Calu3 (cell line): ENCODE measurements around the gene GAREM1. TPM values are rescaled to one million over a fixed set of nuclear protein-coding genes. Genes with fewer than 3 reads are reported as not detected.
A peak's percentile ranks its signal among the peaks of the same experiment; 100 is the strongest.

Experiments
- Bru-seq: library from RNA; stranded (reverse); fragments of 400-500 nt; gene quantifications from one replicate; lab custom pipeline; 2021; lab: Mats Ljungman, UMichigan
- BruChase-seq, 2 experiments: library from RNA; stranded (reverse); fragments of 400-500 nt; gene quantifications; one replicate each; lab custom pipeline; 2021; lab: Mats Ljungman, UMichigan
- BruUV-seq: library from RNA; stranded (reverse); fragments of 400-500 nt; replicated peaks from 2 replicates; lab custom pipeline; 2021; lab: Mats Ljungman, UMichigan
- CTCF ChIA-PET: fragments of 300-600 bp; sonication (Branson Sonifier 250); formaldehyde crosslinking; loops from one replicate; lab custom pipeline; 2022; ENCODE audit warnings: antibody characterized with exemption; lab: Charles Lee
- DNase-seq: peaks from one replicate; pipeline ENCODE4 v3.0.0; 2022
- H3K27ac Mint-ChIP-seq: one replicate; pipeline ENCODE4 v1.8.0; 2022; ENCODE audit warnings: mixed read lengths; ENCODE audit not compliant: unreplicated experiment
- H3K27me3 Mint-ChIP-seq: one replicate; pipeline ENCODE4 v1.8.0; 2022; ENCODE audit warnings: mixed read lengths; ENCODE audit not compliant: unreplicated experiment
- H3K36me3 Mint-ChIP-seq: one replicate; pipeline ENCODE4 v1.8.0; 2022; ENCODE audit warnings: mild to moderate bottlenecking, moderate library complexity, mixed read lengths; ENCODE audit not compliant: insufficient read depth, unreplicated experiment
- H3K4me1 Mint-ChIP-seq: one replicate; pipeline ENCODE4 v1.8.0; 2022; ENCODE audit warnings: mild to moderate bottlenecking, low read depth, mixed read lengths; ENCODE audit not compliant: unreplicated experiment
- H3K4me3 Mint-ChIP-seq: one replicate; pipeline ENCODE4 v1.8.0; 2022; ENCODE audit warnings: mild to moderate bottlenecking, low read depth, moderate library complexity, mixed read lengths; ENCODE audit not compliant: unreplicated experiment
- H3K9me3 Mint-ChIP-seq: one replicate; pipeline ENCODE4 v1.8.0; 2022; ENCODE audit warnings: low read depth, mixed read lengths; ENCODE audit not compliant: unreplicated experiment
- intact Hi-C: fragments of 100-400 bp; cut with micrococcal nuclease; formaldehyde crosslinking; loops from one replicate; pipeline ENCODE4 v1.10.0; 2022; ENCODE audit not compliant: unreplicated experiment
- long read RNA-seq: library from polyadenylated mRNA; stranded (forward); transcript quantifications from one replicate; pipeline ENCODE4 v2.0.0, GENCODE V29; 2022
- total RNA-seq: library from RNA; stranded (reverse); gene quantifications from 2 replicates; pipeline ENCODE4 v1.2.3, GENCODE V29; 2022
- TF ChIP-seq, protein P1 (sequence below): fragments of 200-600 bp; IDR thresholded peaks from one replicate; pipeline ENCODE4 v1.8.0; 2022; ENCODE audit warnings: antibody characterized with exemption; ENCODE audit not compliant: unreplicated experiment

Gene GAREM1
- total RNA-seq = 17.0 and 19.3 TPM in 2 replicates
- percentile 85 among the genes with signal in this experiment for Bru-seq, nascent RNA
- BruChase-seq, experiment 1, labeled RNA remaining after a 6-hour chase = percentile 53 among the genes with signal in this experiment
- percentile 59 among the genes with signal in this experiment for BruChase-seq, experiment 2, labeled RNA remaining after a 2-hour chase
- long read RNA-seq, full-length matches to known transcripts = 6 of 10 reads
- long read RNA-seq, partial matches to known transcripts = 1 of 10 reads
- long read RNA-seq, other reads (novel, unspliced or antisense) = 3 of 10 reads

- intact Hi-C loops = loop anchor here (2.0 to 5.0 kb wide), 2 partner anchors 76 to 312 kb away; no protein-coding TSS in a partner anchor
- Mint-ChIP-seq H3K27ac (peak within 1 kb of the TSS; percentile 48), H3K4me3 (peak within 1 kb of the TSS; percentile 80), H3K27me3 (no peaks in the 10 kb centered on the region), H3K36me3 (peaks cover 37% of the 10 kb centered on the region), H3K4me1 (peaks cover 51% of the 10 kb centered on the region), H3K9me3 (no peaks in the 10 kb centered on the region)
- TF ChIP-seq, protein P1, sequence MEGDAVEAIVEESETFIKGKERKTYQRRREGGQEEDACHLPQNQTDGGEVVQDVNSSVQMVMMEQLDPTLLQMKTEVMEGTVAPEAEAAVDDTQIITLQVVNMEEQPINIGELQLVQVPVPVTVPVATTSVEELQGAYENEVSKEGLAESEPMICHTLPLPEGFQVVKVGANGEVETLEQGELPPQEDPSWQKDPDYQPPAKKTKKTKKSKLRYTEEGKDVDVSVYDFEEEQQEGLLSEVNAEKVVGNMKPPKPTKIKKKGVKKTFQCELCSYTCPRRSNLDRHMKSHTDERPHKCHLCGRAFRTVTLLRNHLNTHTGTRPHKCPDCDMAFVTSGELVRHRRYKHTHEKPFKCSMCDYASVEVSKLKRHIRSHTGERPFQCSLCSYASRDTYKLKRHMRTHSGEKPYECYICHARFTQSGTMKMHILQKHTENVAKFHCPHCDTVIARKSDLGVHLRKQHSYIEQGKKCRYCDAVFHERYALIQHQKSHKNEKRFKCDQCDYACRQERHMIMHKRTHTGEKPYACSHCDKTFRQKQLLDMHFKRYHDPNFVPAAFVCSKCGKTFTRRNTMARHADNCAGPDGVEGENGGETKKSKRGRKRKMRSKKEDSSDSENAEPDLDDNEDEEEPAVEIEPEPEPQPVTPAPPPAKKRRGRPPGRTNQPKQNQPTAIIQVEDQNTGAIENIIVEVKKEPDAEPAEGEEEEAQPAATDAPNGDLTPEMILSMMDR = peak; percentile 62
- BruUV-seq = TSS peak; percentile 62
- CTCF ChIA-PET = interaction anchor here (0.6 to 3.1 kb wide), 19 partner anchors 10 to 528 kb away, joined by 3 to 44 read pairs (median 7); partner anchors contain the start of gene TRAPPC8
- DNase-seq = peak; percentile 96
Observed at GRCh38 chr18:32470714-32471633, at the start of gene GAREM1. TSS of gene GAREM1 (minus strand) at chr18:32470882. CDS start at chr18:32470428, 454 bp downstream.

GRCh38 chr18:32511147-32511546 is 40.5 kb upstream of the GAREM1 start:
- peaks cover 15% of the 10 kb centered on the region for H3K27me3 Mint-ChIP-seq
- TF ChIP-seq, protein P1 = no peak
- intact Hi-C loops = no loop called here
- no peaks in the 10 kb centered on the region for H3K4me1 Mint-ChIP-seq
- CTCF ChIA-PET = no interaction called here
- H3K27ac Mint-ChIP-seq = no peak overlapping the region
- no peak overlapping the region for H3K4me3 Mint-ChIP-seq
- H3K36me3 Mint-ChIP-seq = no peaks in the 10 kb centered on the region
- no peaks in the 10 kb centered on the region for H3K9me3 Mint-ChIP-seq
- DNase-seq = no peak
- no TSS peak for BruUV-seq

- CTCF ChIA-PET = no interaction called here
Observed at GRCh38 chr18:32509111-32509510, 38.4 kb upstream of the GAREM1 start.

DNA sequence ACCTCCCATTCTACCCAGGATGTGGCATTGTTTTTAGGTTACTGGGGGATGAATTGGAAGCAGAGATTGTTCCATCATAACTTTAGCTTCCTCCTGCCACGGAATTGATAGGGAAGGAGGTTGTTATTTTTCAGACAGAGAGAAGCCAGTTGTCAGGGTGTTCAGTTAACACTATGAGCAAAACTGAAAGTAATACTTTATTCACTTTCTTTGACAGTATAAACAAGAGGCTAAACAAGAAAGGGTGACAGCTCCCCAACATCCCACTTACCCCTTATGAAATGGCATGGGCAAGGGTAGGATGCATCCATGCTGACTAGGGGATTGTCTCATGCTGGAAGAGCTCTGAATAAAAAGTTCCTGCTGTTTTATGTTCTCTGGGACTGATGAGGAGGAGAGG is 36.4 kb upstream of the GAREM1 start:
- Mint-ChIP-seq H3K9me3 (no peaks in the 10 kb centered on the region), H3K4me1 (no peaks in the 10 kb centered on the region), H3K27ac (no peak overlapping the region), H3K36me3 (no peaks in the 10 kb centered on the region), H3K27me3 (peaks cover 6% of the 10 kb centered on the region), H3K4me3 (no peak overlapping the region)
- intact Hi-C loops = no loop called here
- no TSS peak for BruUV-seq
- TF ChIP-seq, protein P1 = no peak
- CTCF ChIA-PET = no interaction called here
- DNase-seq = no peak

More at GRCh38 chr18:32509111-32509510, 38.4 kb upstream of the GAREM1 start:
- H3K27ac Mint-ChIP-seq = no peak overlapping the region
- H3K36me3 Mint-ChIP-seq = no peaks in the 10 kb centered on the region
- no peaks in the 10 kb centered on the region for H3K9me3 Mint-ChIP-seq
- no peak for DNase-seq
- intact Hi-C loops = no loop called here
- H3K27me3 Mint-ChIP-seq = peaks cover 15% of the 10 kb centered on the region
- H3K4me3 Mint-ChIP-seq = no peak overlapping the region
- no peaks in the 10 kb centered on the region for H3K4me1 Mint-ChIP-seq
- TF ChIP-seq, protein P1 = no peak
- BruUV-seq = no TSS peak
